Measurements from ENCODE around the gene AHRR.

DNA sequence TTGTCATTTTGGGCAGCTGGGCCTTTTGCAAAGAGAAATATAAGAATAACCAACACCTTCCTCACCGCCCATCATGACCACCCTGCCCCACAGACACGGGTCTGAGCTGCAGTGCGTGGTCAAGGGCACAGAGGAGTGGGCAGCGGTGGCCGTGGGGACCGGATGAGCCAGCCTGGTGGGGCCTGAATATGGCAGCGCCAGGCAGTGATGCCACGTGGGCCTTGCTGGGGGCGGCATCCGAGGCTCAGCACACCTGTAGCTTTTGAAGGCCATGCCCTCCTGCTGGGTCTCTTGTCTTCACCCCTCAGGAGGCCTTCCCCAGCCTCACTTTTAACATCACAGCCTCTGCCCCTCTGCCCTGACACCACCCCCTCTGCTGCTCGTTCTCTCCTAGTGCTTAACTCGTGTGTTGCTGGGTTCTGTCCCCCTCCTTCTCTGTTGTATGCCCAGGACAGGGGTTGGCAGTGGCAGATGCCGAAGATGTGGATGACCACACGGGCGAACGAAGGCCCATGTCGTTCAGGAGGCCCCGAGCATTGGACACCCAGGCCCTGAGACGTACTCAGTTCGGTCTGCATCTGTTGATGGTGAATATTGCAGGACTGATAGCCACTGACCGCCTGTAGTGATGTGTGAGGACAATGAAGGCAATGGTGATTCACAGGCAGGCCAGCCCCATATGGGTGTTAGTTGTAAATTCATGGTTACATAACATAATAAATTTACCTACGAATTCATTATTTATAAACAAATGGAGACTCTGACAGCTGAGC lies 46.0 kb downstream of the AHRR start:
- TF ChIP-seq, protein P1, sequence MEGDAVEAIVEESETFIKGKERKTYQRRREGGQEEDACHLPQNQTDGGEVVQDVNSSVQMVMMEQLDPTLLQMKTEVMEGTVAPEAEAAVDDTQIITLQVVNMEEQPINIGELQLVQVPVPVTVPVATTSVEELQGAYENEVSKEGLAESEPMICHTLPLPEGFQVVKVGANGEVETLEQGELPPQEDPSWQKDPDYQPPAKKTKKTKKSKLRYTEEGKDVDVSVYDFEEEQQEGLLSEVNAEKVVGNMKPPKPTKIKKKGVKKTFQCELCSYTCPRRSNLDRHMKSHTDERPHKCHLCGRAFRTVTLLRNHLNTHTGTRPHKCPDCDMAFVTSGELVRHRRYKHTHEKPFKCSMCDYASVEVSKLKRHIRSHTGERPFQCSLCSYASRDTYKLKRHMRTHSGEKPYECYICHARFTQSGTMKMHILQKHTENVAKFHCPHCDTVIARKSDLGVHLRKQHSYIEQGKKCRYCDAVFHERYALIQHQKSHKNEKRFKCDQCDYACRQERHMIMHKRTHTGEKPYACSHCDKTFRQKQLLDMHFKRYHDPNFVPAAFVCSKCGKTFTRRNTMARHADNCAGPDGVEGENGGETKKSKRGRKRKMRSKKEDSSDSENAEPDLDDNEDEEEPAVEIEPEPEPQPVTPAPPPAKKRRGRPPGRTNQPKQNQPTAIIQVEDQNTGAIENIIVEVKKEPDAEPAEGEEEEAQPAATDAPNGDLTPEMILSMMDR (IDR thresholded peaks at IDR 0.05; ENCODE audit: low read length), result no peak
- no peak for TF ChIP-seq EZH2 (IDR thresholded peaks at IDR 0.05; ENCODE audit: borderline replicate concordance, low read length)
